Stomach (tissue), 9 donors: ENCODE data around the gene KIF13A. TPM values are rescaled to one million over a fixed set of nuclear protein-coding genes. Genes with fewer than 3 reads are reported as not detected.

Experiments used
- DNase-seq, 2 donors: peaks; one replicate each; pipeline versions ENCODE4 v3.0.0 to v3.0.0-alpha.2; 2013 to 2019
- H3K27ac ChIP-seq, 5 donors: fragments of 200-600 bp in 4 of 5; sonication (generic) in 4 of 5; one replicate each; pipeline ENCODE4 v1.5.1; 2013 to 2019; ENCODE audit warnings: mild to moderate bottlenecking in 1 of 5, moderate library complexity in 1 of 5
- H3K27me3 ChIP-seq, 3 donors: fragments of 200-600 bp; sonication (generic); one replicate each; pipeline ENCODE4 v1.5.1; 2017 to 2019; ENCODE audit warnings: mixed run types in 1 of 3
- H3K36me3 ChIP-seq, 4 donors: fragments of 200-600 bp; sonication (generic); 1 replicate in 3 of 4; 2 replicates in 1 of 4; pipeline ENCODE4 v1.5.1; 2016 to 2019
- H3K4me1 ChIP-seq, 4 donors: fragments of 200-600 bp; sonication (generic); one replicate each; pipeline ENCODE4 v1.5.1; 2016 to 2019
- H3K4me3 ChIP-seq, 4 donors: fragments of 200-600 bp; sonication (generic) in 3 of 4; one replicate each; pipeline ENCODE4 v1.5.1; 2016 to 2019; ENCODE audit warnings: mild to moderate bottlenecking in 1 of 4
- H3K9me3 ChIP-seq, 4 donors: fragments of 200-600 bp; sonication (generic); one replicate each; pipeline ENCODE4 v1.5.1; 2016 to 2019
- EP300 ChIP-seq: sonication (generic); formaldehyde crosslinking; IDR thresholded peaks from one replicate; pipeline ENCODE4 v1.6.1; 2017; ENCODE audit warnings: antibody characterized with exemption
- POLR2A ChIP-seq, 4 donors: fragments of 450-650 bp; IDR thresholded peaks; one replicate each; pipeline ENCODE4 v1.6.1; 2016; ENCODE audit warnings: antibody characterized with exemption in 4 of 4, control low read depth in 2 of 4, mild to moderate bottlenecking in 1 of 4, moderate library complexity in 1 of 4
- POLR2AphosphoS5 ChIP-seq, 3 donors: sonication (generic); formaldehyde crosslinking; IDR thresholded peaks; one replicate each; pipeline ENCODE4 v1.6.1; 2016; ENCODE audit warnings: antibody characterized with exemption in 3 of 3
- WGBS, 5 donors: extraction: QIAGEN DNeasy Blood & Tissue Kit in 3 of 5; methylation state at CpG; one replicate each; pipeline versions ENCODE4 v1.1.5 to v1.1.7; 2013 to 2018; 5-methylcytosine and 5-hydroxymethylcytosine counted together
- intact Hi-C: fragments of 100-400 bp; cut with DNase I; formaldehyde crosslinking; loops from one replicate; pipeline ENCODE4 v1.15.1; 2023; ENCODE audit warnings: low total_unique reads
- polyA plus RNA-seq, 3 donors: library from polyadenylated mRNA; stranded (reverse); fragments of 200-250 nt; gene quantifications; one replicate each; pipeline ENCODE4 v1.2.3, GENCODE V29; 2013
- total RNA-seq, 5 donors: library from RNA; depleted of rRNA; stranded (reverse); fragments of >200 nt; gene quantifications; one replicate each; pipeline versions ENCODE4 v1.1.0 to v1.2.3, GENCODE V29; 2014 to 2016
- TF ChIP-seq, protein P1 (sequence below), 7 experiments: fragments of 450-650 bp in 4 of 7; fragments of 200-600 bp in 3 of 7; sonication (generic) in 3 of 7; IDR thresholded peaks; one replicate each; pipeline ENCODE4 v1.5.1; 2016 to 2019; ENCODE audit warnings: antibody characterized with exemption in 7 of 7, control low read depth in 2 of 7, mild to moderate bottlenecking in 1 of 7
- donor health status: healthy with polysubstance abuse.
- donor health status: Bipolar disorder and iron deficiency.
- donor health status: healthy.

KIF13A gene
- total and polyA plus RNA-seq, 8 donors, result 9.2 to 60.6 (median 23.6) TPM

DNA sequence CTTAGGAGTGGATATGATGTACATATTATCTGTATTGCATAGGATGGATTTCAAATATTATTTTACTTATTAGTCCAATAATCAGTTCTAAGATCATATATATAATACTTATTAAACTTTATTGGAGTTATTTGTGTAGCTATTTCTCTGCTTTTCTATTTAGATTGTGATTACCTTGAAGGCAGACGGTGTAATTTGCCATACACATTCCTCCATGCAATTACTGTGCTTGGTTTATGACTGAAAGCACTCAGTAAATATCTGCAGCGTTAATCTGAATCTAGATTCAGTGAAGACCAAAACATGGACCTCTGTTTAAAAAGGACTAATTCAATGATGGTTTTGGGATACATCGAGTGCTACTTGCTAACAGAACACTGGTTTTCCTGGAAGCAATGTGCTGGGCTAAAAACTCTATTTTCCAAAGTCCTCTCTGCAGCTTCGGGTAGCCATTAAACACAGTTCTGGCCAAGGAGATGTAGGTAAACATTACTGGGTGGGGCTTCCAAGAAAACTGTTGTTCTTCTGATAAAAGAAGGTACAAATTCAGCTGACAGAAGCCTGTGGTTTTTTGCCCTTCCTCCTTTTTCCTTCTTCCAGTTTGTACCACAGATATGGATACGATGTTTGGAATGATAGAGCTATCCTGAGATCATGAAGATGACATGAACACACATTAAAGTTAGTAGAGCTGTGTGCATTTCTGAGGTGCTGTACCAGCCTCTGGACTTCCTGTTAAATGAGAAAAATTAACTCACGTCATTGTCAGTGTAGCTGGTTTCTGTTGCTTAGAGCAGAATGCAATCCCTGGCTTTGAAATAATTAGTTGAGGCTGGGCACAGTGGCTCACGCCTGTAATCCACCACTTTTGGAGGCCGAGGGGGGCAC, 144.3 kb downstream of the KIF13A start:
- Histone ChIP-seq H3K9me3 (no peaks in the 10 kb centered on the region), H3K27me3 (no peaks in the 10 kb centered on the region), H3K27ac (peak overlapping the region in 3 of 5 donors; percentile 36 to 57 (median 44)), H3K36me3 (peaks cover 0 to 13% (median 2%) of the 10 kb centered on the region in 4 donors), H3K4me3 (no peak overlapping the region), H3K4me1 (peaks cover 0 to 24% (median 11%) of the 10 kb centered on the region in 4 donors)
- DNase-seq, result peak in 1 of 2 donors; percentile 20
- 41 to 59% (median 50%) methylated on average over 8 of the region's 8 CpGs for WGBS, 5 donors
- TF ChIP-seq POLR2AphosphoS5 (IDR thresholded peaks at IDR 0.05) (no peak), POLR2A (IDR thresholded peaks at IDR 0.05) (no peak), EP300 (no peak)
- TF ChIP-seq, protein P1, sequence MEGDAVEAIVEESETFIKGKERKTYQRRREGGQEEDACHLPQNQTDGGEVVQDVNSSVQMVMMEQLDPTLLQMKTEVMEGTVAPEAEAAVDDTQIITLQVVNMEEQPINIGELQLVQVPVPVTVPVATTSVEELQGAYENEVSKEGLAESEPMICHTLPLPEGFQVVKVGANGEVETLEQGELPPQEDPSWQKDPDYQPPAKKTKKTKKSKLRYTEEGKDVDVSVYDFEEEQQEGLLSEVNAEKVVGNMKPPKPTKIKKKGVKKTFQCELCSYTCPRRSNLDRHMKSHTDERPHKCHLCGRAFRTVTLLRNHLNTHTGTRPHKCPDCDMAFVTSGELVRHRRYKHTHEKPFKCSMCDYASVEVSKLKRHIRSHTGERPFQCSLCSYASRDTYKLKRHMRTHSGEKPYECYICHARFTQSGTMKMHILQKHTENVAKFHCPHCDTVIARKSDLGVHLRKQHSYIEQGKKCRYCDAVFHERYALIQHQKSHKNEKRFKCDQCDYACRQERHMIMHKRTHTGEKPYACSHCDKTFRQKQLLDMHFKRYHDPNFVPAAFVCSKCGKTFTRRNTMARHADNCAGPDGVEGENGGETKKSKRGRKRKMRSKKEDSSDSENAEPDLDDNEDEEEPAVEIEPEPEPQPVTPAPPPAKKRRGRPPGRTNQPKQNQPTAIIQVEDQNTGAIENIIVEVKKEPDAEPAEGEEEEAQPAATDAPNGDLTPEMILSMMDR (IDR thresholded peaks at IDR 0.05), result no peak
- intact Hi-C loops, result no loop called here

DNA sequence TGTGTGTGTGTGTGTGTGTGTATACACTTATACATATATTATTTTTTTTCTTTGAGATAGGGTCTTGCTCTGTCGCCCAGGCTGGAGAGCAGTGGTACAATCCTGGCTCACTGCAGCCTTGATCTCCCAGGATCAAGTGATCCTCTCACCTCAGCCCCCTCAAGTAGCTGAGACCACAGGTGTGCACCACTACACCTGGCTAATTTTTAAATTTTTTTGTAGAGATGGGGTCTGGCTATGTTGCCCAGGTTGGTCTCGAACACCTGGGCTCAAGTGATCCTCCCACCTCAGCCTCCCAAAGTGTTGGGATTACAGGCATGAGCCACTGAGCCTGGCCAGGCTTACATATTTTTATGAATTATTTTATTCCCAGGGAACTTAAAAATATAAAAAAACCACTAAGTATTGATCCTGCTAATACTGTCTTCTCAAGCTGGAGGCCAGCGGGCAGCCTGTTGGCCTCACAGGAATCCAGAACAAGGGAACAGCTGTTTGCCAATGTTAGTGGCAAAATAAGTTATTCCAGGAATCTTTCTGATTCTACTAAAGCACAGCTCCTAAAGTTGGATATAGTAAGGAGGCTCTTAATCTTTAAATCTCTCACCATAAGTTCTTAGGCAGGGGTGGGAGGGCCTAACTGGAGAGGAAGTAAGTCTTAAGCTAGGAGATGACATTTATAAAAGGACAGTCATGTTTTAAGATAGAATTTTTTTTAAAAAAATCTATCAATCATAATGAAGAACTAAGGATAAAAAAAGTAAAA, 145.2 kb downstream of the KIF13A start:
- Histone ChIP-seq H3K4me3 (no peak overlapping the region), H3K27ac (no peak overlapping the region), H3K4me1 (peaks cover 0 to 21% (median 10%) of the 10 kb centered on the region in 4 donors), H3K9me3 (no peaks in the 10 kb centered on the region), H3K27me3 (no peaks in the 10 kb centered on the region), H3K36me3 (peaks cover 2 to 15% (median 3%) of the 10 kb centered on the region in 4 donors)
- TF ChIP-seq EP300 (no peak), POLR2A (IDR thresholded peaks at IDR 0.05) (no peak), POLR2AphosphoS5 (IDR thresholded peaks at IDR 0.05) (no peak)
- TF ChIP-seq, protein P1 (IDR thresholded peaks at IDR 0.05), result no peak
- WGBS, 5 donors, result 86 to 97% (median 92%) methylated on average over 3 of the region's 3 CpGs
- no peak for DNase-seq
- intact Hi-C loops, result no loop called here

DNA sequence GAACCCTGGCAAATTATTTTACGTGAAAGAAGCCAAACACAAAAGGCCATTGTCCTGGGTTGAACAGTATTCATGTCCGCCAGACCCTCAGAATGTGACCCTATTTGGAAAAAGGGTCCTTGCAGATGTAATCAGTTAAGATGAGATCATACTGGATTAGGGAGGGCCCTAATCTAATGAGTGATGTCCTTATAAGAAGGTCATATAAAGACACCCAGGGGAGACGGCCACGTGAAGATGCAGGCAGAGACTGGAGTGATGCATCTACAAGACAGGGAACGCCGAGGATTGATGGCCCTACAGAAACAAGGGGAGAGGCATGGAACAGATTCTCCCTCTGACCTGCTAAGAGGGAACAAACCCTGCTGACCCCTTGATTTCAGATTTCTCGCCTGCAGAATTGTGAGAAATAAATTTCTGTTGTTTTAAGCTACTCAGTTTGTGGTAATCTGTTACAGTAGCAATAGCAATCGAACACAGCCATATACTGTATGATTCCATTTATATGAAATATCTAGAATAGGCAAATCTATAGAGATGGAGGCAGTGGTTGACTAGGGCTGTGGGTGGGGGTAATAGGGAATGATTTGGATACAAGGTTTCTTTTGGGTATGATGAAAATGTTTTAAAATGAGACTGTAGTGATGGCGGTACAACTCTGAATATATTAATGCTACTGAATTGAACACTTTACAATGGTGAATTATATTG, 147.8 kb downstream of the KIF13A start:
- Histone ChIP-seq H3K9me3 (no peaks in the 10 kb centered on the region), H3K27me3 (no peaks in the 10 kb centered on the region), H3K36me3 (peaks cover 3 to 20% (median 11%) of the 10 kb centered on the region in 4 donors), H3K4me1 (peaks cover 0 to 14% (median 3%) of the 10 kb centered on the region in 4 donors), H3K4me3 (no peak overlapping the region), H3K27ac (no peak overlapping the region)
- no peak for TF ChIP-seq POLR2A (IDR thresholded peaks at IDR 0.05)
- TF ChIP-seq POLR2AphosphoS5 (IDR thresholded peaks at IDR 0.05), result no peak
- no peak for TF ChIP-seq EP300
- WGBS, 5 donors, result 91 to 97% (median 94%) methylated on average over 9 of the region's 9 CpGs
- DNase-seq, result no peak
- intact Hi-C loops, result no loop called here

DNA sequence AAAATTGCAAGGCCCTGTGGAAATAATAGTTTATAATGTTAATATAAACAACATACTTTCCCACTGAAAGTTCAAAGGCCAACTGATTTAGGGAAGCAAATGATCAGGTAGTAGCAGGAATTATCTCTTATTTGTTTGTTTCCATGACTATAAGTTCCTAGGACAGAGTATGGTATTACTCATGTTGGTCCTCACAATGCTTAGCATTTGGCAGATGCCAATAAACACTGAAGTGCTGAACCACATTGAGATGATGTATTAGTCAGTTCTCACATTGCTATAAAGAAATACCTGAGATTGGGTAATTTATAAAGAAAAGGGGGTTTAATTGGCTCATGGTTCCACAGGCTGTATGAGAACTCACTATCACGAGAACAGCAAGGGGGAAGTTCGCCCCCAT, 151.1 kb downstream of the KIF13A start:
- H3K27me3 ChIP-seq, result no peaks in the 10 kb centered on the region
- no peak overlapping the region for H3K27ac ChIP-seq
- no peak overlapping the region for H3K4me3 ChIP-seq
- peaks cover 6 to 30% (median 25%) of the 10 kb centered on the region in 4 donors for H3K36me3 ChIP-seq
- WGBS, 5 donors, result 66 to 94% (median 80%) methylated on average over 2 of the region's 2 CpGs
- intact Hi-C loops, result no loop called here
- H3K4me1 ChIP-seq, result no peaks in the 10 kb centered on the region
- no peaks in the 10 kb centered on the region for H3K9me3 ChIP-seq
- no peak for DNase-seq
- TF ChIP-seq POLR2AphosphoS5 (IDR thresholded peaks at IDR 0.05), result no peak

DNA sequence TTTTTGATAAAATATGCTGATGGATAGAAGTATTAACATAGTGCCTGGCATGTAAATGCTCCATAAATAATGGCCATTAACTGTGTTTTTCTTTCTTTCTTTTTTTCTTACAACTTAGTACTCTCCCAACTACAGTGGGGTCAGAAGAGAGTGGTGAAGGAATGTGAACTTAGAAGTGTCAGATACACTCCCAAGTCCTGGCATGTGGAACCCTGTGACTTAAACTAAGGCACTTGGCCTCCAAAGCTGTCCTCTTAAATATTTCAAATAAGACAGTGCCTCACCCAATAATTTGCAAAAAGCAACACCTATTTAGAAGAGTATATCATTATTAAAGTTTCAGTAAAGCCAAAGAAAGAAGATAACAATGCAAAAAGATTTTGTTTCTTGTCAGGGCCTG, 151.7 kb downstream of the KIF13A start:
- intact Hi-C loops, result no loop called here
- Histone ChIP-seq H3K9me3 (no peaks in the 10 kb centered on the region), H3K4me1 (no peaks in the 10 kb centered on the region), H3K27me3 (no peaks in the 10 kb centered on the region), H3K27ac (no peak overlapping the region), H3K4me3 (no peak overlapping the region), H3K36me3 (peaks cover 7 to 35% (median 30%) of the 10 kb centered on the region in 4 donors)
- no peak for DNase-seq
- TF ChIP-seq POLR2A (IDR thresholded peaks at IDR 0.05) (no peak), EP300 (no peak), POLR2AphosphoS5 (IDR thresholded peaks at IDR 0.05) (no peak)
- TF ChIP-seq, protein P1 (IDR thresholded peaks at IDR 0.05), result no peak
